IPS-15b (cell line): Measurements from ENCODE around the gene ZFAND3.
"Not testable (repeated sequence)": the region's sequence is repeated elsewhere in the genome, so short reads cannot be mapped to it uniquely, and the experiment has no call there.

Source experiments
- H3K27me3 ChIP-seq: one replicate; pipeline ENCODE4 v1.6.1; 2013; ENCODE audit warnings: low read length; ENCODE audit not compliant: control insufficient read depth, insufficient read depth
- H3K36me3 ChIP-seq: one replicate; pipeline ENCODE4 v1.6.1; 2013; ENCODE audit warnings: low read length; ENCODE audit not compliant: control insufficient read depth, insufficient read depth
- H3K4me1 ChIP-seq: one replicate; pipeline ENCODE4 v1.6.1; 2013; ENCODE audit warnings: mild to moderate bottlenecking, low read length; ENCODE audit not compliant: control insufficient read depth, insufficient read depth
- H3K4me3 ChIP-seq: one replicate; pipeline ENCODE4 v1.5.1; 2013; ENCODE audit warnings: low read depth, low read length
- H3K9ac ChIP-seq: one replicate; pipeline ENCODE4 v1.6.1; 2013; ENCODE audit warnings: low read depth, mild to moderate bottlenecking, low read length
- H3K9me3 ChIP-seq: one replicate; pipeline ENCODE4 v1.6.1; 2013; ENCODE audit warnings: mild to moderate bottlenecking, low read length; ENCODE audit not compliant: control insufficient read depth, insufficient read depth

ZFAND3 gene

GRCh38 chr6:37988127-37988526, 168.6 kb downstream of the ZFAND3 start:
- Histone ChIP-seq H3K4me3 (no peak overlapping the region), H3K36me3 (no peaks in the 10 kb centered on the region), H3K4me1 (no peaks in the 10 kb centered on the region), H3K9me3 (no peaks in the 10 kb centered on the region), H3K27me3 (no peaks in the 10 kb centered on the region), H3K9ac (no peak overlapping the region)

- H3K4me1 ChIP-seq, result no peaks in the 10 kb centered on the region
- H3K9ac ChIP-seq, result no peak overlapping the region
- H3K4me3 ChIP-seq, result no peak overlapping the region
- no peaks in the 10 kb centered on the region for H3K9me3 ChIP-seq
- no peaks in the 10 kb centered on the region for H3K27me3 ChIP-seq
- no peaks in the 10 kb centered on the region for H3K36me3 ChIP-seq
Measured at GRCh38 chr6:37988696-37989095, 169.2 kb downstream of the ZFAND3 start.

- H3K9ac ChIP-seq, result no peak overlapping the region
- H3K9me3 ChIP-seq, result no peaks in the 10 kb centered on the region
- H3K36me3 ChIP-seq, result no peaks in the 10 kb centered on the region
- H3K27me3 ChIP-seq, result no peaks in the 10 kb centered on the region
- H3K4me1 ChIP-seq, result no peaks in the 10 kb centered on the region
- H3K4me3 ChIP-seq, result no peak overlapping the region
Measured at GRCh38 chr6:37990762-37991525, 171.4 kb downstream of the ZFAND3 start.

GRCh38 chr6:37992749-37993148, 173.2 kb downstream of the ZFAND3 start:
- Histone ChIP-seq H3K4me3 (no peak overlapping the region), H3K9ac (no peak overlapping the region), H3K36me3 (no peaks in the 10 kb centered on the region), H3K27me3 (no peaks in the 10 kb centered on the region), H3K4me1 (no peaks in the 10 kb centered on the region), H3K9me3 (no peaks in the 10 kb centered on the region)

GRCh38 chr6:37993194-37993593, 173.7 kb downstream of the ZFAND3 start:
- H3K9me3 ChIP-seq, H3K9ac ChIP-seq, H3K4me1 ChIP-seq, H3K4me3 ChIP-seq, H3K36me3 ChIP-seq, H3K27me3 ChIP-seq: not testable (repeated sequence)

GRCh38 chr6:37993596-37993995, 174.1 kb downstream of the ZFAND3 start:
- Histone ChIP-seq H3K9me3 (no peaks in the 10 kb centered on the region), H3K9ac (no peak overlapping the region), H3K27me3 (no peaks in the 10 kb centered on the region), H3K4me1 (no peaks in the 10 kb centered on the region), H3K4me3 (no peak overlapping the region), H3K36me3 (no peaks in the 10 kb centered on the region)

GRCh38 chr6:37994223-37994622, 174.7 kb downstream of the ZFAND3 start:
- Histone ChIP-seq H3K27me3 (no peaks in the 10 kb centered on the region), H3K36me3 (no peaks in the 10 kb centered on the region), H3K4me3 (no peak overlapping the region), H3K9me3 (no peaks in the 10 kb centered on the region), H3K4me1 (no peaks in the 10 kb centered on the region), H3K9ac (no peak overlapping the region)

- Histone ChIP-seq H3K4me3 (no peak overlapping the region), H3K27me3 (no peaks in the 10 kb centered on the region), H3K9ac (no peak overlapping the region), H3K36me3 (no peaks in the 10 kb centered on the region), H3K4me1 (no peaks in the 10 kb centered on the region), H3K9me3 (no peaks in the 10 kb centered on the region)
Measured at GRCh38 chr6:37998366-37998765, 178.8 kb downstream of the ZFAND3 start.

- Histone ChIP-seq H3K9ac (no peak overlapping the region), H3K27me3 (no peaks in the 10 kb centered on the region), H3K9me3 (no peaks in the 10 kb centered on the region), H3K4me1 (no peaks in the 10 kb centered on the region), H3K36me3 (no peaks in the 10 kb centered on the region), H3K4me3 (no peak overlapping the region)
Measured at GRCh38 chr6:38001386-38001785, 181.9 kb downstream of the ZFAND3 start.

GRCh38 chr6:38004908-38005307, 185.4 kb downstream of the ZFAND3 start:
- H3K27me3 ChIP-seq, result no peaks in the 10 kb centered on the region
- no peaks in the 10 kb centered on the region for H3K9me3 ChIP-seq
- no peak overlapping the region for H3K9ac ChIP-seq
- H3K4me1 ChIP-seq, result peaks cover 4% of the 10 kb centered on the region
- H3K36me3 ChIP-seq, result no peaks in the 10 kb centered on the region
- no peak overlapping the region for H3K4me3 ChIP-seq

- H3K27me3 ChIP-seq, result no peaks in the 10 kb centered on the region
- no peak overlapping the region for H3K4me3 ChIP-seq
- H3K9me3 ChIP-seq, result no peaks in the 10 kb centered on the region
- H3K36me3 ChIP-seq, result no peaks in the 10 kb centered on the region
- H3K9ac ChIP-seq, result no peak overlapping the region
- H3K4me1 ChIP-seq, result peaks cover 4% of the 10 kb centered on the region
Measured at GRCh38 chr6:38011937-38012336, 192.4 kb downstream of the ZFAND3 start.

GRCh38 chr6:38012573-38012972, 193.0 kb downstream of the ZFAND3 start:
- no peak overlapping the region for H3K9ac ChIP-seq
- H3K27me3 ChIP-seq, result no peaks in the 10 kb centered on the region
- no peaks in the 10 kb centered on the region for H3K9me3 ChIP-seq
- H3K4me1 ChIP-seq, result peaks cover 4% of the 10 kb centered on the region
- no peaks in the 10 kb centered on the region for H3K36me3 ChIP-seq
- no peak overlapping the region for H3K4me3 ChIP-seq
